SU-DHL-6 (cell line): Measurements from ENCODE around the gene LRFN5.

ENCODE experiments used
- H2AFZ ChIP-seq: fragments of 200-600 bp; sonication (generic); 2 replicates; pipeline ENCODE4 v1.6.1; 2014; ENCODE audit warnings: low read depth, mild to moderate bottlenecking, moderate library complexity, mixed read lengths, antibody characterized with exemption, low read length; ENCODE audit not compliant: severe bottlenecking
- H3F3A ChIP-seq: fragments of 200-600 bp; shearing (Covaris generic); 2 replicates; pipeline ENCODE4 v1.6.0; 2016; ENCODE audit warnings: antibody characterized with exemption, mild to moderate bottlenecking; ENCODE audit not compliant: insufficient read depth
- H3K27ac ChIP-seq: fragments of 200-600 bp; sonication (generic); 2 replicates; pipeline ENCODE4 v1.5.1; 2016; ENCODE audit warnings: low read depth, mild to moderate bottlenecking, low read length, moderate library complexity, mixed read lengths
- H3K27me3 ChIP-seq: fragments of 200-600 bp; sonication (generic), shearing (Covaris generic); 2 replicates; pipeline ENCODE4 v1.6.0; 2014; ENCODE audit warnings: mild to moderate bottlenecking, low read length
- H3K36me3 ChIP-seq: fragments of 200-600 bp; sonication (generic); 2 replicates; pipeline ENCODE4 v1.6.1; 2014; ENCODE audit warnings: mild to moderate bottlenecking, low read length, mixed read lengths
- H3K4me2 ChIP-seq: fragments of 300-600, 200-600 bp; shearing (Covaris generic), sonication (generic); 2 replicates; pipeline ENCODE4 v1.6.0; 2014; ENCODE audit warnings: low read length, low read depth, mild to moderate bottlenecking; ENCODE audit not compliant: poor library complexity, severe bottlenecking
- H3K4me3 ChIP-seq: fragments of 200-600 bp; sonication (generic); 2 replicates; pipeline ENCODE4 v1.5.1; 2014; ENCODE audit warnings: antibody characterized with exemption, low read length, mild to moderate bottlenecking, mixed read lengths; ENCODE audit not compliant: insufficient read depth, poor library complexity, severe bottlenecking
- H3K79me2 ChIP-seq: fragments of 200-600 bp; sonication (generic); 2 replicates; pipeline ENCODE4 v1.6.1; 2014; ENCODE audit warnings: mild to moderate bottlenecking, low read length, moderate library complexity; ENCODE audit not compliant: insufficient read depth
- H3K9ac ChIP-seq: fragments of 200-600 bp; sonication (generic); 2 replicates; pipeline ENCODE4 v1.7.0; 2014; ENCODE audit warnings: mild to moderate bottlenecking, low read length
- H3K9me2 ChIP-seq: fragments of 200-600 bp; sonication (generic); replicated peaks from 2 replicates; pipeline ENCODE4 v1.6.1; 2014; ENCODE audit warnings: low read length; ENCODE audit not compliant: insufficient read depth
- H3K9me3 ChIP-seq: fragments of 200-600 bp; sonication (generic); 2 replicates; pipeline ENCODE4 v1.6.1; 2014; ENCODE audit warnings: low read length, mixed read lengths; ENCODE audit not compliant: insufficient read depth
- H4K20me1 ChIP-seq: fragments of 200-600 bp; sonication (generic); 2 replicates; pipeline ENCODE4 v1.6.1; 2014; ENCODE audit warnings: low read depth, mild to moderate bottlenecking, antibody characterized with exemption, low read length, moderate library complexity, mixed read lengths
- EZH2phosphoT487 ChIP-seq: fragments of 200-600 bp; sonication (generic), shearing (Covaris generic); conservative IDR thresholded peaks from 2 replicates; pipeline ENCODE4 v1.6.1; 2018; ENCODE audit warnings: mild to moderate bottlenecking, antibody characterized with exemption, low read length, moderate library complexity, mixed read lengths
- TF ChIP-seq, protein P1 (sequence below): fragments of 200-600 bp; sonication (generic); IDR thresholded peaks from one replicate; pipeline ENCODE4 v1.5.1; 2017; ENCODE audit warnings: antibody characterized with exemption, mild to moderate bottlenecking, low read length, moderate library complexity; ENCODE audit not compliant: insufficient read depth, poor library complexity, severe bottlenecking

LRFN5 gene

GRCh38 chr14:41860586-41860985 lies 253.9 kb downstream of the LRFN5 start:
- no peak overlapping the region for H2AFZ ChIP-seq
- H3K27me3 ChIP-seq, result no peaks in the 10 kb centered on the region
- H3K27ac ChIP-seq, result no peak overlapping the region
- no peaks in the 10 kb centered on the region for H3K79me2 ChIP-seq
- TF ChIP-seq, protein P1, sequence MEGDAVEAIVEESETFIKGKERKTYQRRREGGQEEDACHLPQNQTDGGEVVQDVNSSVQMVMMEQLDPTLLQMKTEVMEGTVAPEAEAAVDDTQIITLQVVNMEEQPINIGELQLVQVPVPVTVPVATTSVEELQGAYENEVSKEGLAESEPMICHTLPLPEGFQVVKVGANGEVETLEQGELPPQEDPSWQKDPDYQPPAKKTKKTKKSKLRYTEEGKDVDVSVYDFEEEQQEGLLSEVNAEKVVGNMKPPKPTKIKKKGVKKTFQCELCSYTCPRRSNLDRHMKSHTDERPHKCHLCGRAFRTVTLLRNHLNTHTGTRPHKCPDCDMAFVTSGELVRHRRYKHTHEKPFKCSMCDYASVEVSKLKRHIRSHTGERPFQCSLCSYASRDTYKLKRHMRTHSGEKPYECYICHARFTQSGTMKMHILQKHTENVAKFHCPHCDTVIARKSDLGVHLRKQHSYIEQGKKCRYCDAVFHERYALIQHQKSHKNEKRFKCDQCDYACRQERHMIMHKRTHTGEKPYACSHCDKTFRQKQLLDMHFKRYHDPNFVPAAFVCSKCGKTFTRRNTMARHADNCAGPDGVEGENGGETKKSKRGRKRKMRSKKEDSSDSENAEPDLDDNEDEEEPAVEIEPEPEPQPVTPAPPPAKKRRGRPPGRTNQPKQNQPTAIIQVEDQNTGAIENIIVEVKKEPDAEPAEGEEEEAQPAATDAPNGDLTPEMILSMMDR, result no peak
- TF ChIP-seq EZH2phosphoT487, result no peak
- no peaks in the 10 kb centered on the region for H3K9me3 ChIP-seq
- no peaks in the 10 kb centered on the region for H3K36me3 ChIP-seq
- H3F3A ChIP-seq, result no peaks in the 10 kb centered on the region
- H3K9me2 ChIP-seq, result no peaks in the 10 kb centered on the region
- H3K4me3 ChIP-seq, result no peak overlapping the region
- no peak overlapping the region for H3K4me2 ChIP-seq
- no peak overlapping the region for H3K9ac ChIP-seq
- H4K20me1 ChIP-seq, result no peaks in the 10 kb centered on the region

DNA sequence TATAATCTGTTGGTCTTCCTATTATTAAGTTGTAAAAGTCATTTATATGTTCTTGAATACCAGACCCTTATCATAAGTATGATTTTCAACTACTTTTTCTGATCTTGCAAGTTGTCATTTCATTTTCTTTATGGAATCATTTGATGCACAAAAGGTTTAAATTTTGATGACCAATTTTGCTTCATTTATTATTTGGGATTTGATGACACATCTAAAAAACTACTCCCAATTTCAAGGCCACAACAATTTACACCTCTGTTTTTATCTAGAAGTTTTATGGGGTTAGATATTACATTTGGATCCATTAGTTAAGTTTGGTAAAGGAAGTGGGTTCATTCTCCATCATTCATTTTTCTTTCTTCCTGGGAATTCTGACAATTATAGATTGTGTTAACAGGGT lies 259.2 kb downstream of the LRFN5 start:
- Histone ChIP-seq H2AFZ (no peak overlapping the region), H3K4me2 (no peak overlapping the region), H3K27ac (no peak overlapping the region), H3K9me3 (peaks cover 13% of the 10 kb centered on the region; the same call in 1 of the 2 replicates), H3K9me2 (no peaks in the 10 kb centered on the region), H3K27me3 (no peaks in the 10 kb centered on the region), H3K79me2 (no peaks in the 10 kb centered on the region), H3K36me3 (no peaks in the 10 kb centered on the region), H3K9ac (no peak overlapping the region), H4K20me1 (no peaks in the 10 kb centered on the region), H3K4me3 (no peak overlapping the region), H3F3A (no peaks in the 10 kb centered on the region)
- TF ChIP-seq, protein P1, result no peak
- no peak for TF ChIP-seq EZH2phosphoT487

- Histone ChIP-seq H3K79me2 (no peaks in the 10 kb centered on the region), H3K9ac (no peak overlapping the region), H3K9me3 (peaks cover 13% of the 10 kb centered on the region; the same call in 1 of the 2 replicates), H3K27me3 (no peaks in the 10 kb centered on the region), H4K20me1 (no peaks in the 10 kb centered on the region), H3K4me2 (no peak overlapping the region), H2AFZ (no peak overlapping the region), H3F3A (no peaks in the 10 kb centered on the region), H3K27ac (no peak overlapping the region), H3K36me3 (no peaks in the 10 kb centered on the region), H3K9me2 (no peaks in the 10 kb centered on the region), H3K4me3 (no peak overlapping the region)
- no peak for TF ChIP-seq EZH2phosphoT487
- TF ChIP-seq, protein P1, result no peak
Measured at GRCh38 chr14:41868396-41868795, 261.7 kb downstream of the LRFN5 start.
